Cardiac fibroblast (primary cell): ENCODE results near the gene HACD1.

Source experiments
- DNase-seq, 2 donors: peaks; one replicate each; pipeline versions ENCODE4 v3.0.0 to v3.0.0-alpha.2; 2010; ENCODE audit warnings: low read depth in 2 of 2
- H3K4me3 ChIP-seq, 2 donors: replicated peaks in 1 of 2; 1 replicate in 1 of 2; 2 replicates in 1 of 2; pipeline ENCODE4 v1.5.1; 2011; ENCODE audit warnings: low read depth in 2 of 2, low read length in 2 of 2, mild to moderate bottlenecking in 2 of 2, moderate library complexity in 1 of 2
- TF ChIP-seq, protein P1 (sequence below): IDR thresholded peaks from one replicate; pipeline ENCODE4 v1.5.1; 2011; ENCODE audit warnings: low read depth, mild to moderate bottlenecking, low read length, inconsistent platforms

HACD1 gene

DNA sequence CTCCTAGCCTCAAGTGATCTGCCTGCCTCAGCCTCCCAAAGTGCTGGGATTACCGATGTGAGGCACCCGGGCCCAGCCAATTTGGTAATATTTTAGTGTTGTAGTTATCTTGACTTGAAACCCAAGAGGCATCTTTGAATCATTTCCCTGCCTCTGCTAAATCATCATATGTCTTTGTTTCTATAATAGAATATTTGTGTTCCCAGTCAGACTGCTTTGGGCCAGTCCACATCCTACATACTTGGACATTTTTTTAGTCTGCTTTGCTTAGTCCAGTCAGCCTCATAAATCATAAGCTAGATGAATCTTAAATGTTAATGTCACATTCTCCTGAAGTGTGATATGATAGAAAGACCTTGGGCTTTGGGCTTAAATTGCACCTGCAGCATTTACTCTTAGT is 32.7 kb upstream of the HACD1 start:
- TF ChIP-seq, protein P1, sequence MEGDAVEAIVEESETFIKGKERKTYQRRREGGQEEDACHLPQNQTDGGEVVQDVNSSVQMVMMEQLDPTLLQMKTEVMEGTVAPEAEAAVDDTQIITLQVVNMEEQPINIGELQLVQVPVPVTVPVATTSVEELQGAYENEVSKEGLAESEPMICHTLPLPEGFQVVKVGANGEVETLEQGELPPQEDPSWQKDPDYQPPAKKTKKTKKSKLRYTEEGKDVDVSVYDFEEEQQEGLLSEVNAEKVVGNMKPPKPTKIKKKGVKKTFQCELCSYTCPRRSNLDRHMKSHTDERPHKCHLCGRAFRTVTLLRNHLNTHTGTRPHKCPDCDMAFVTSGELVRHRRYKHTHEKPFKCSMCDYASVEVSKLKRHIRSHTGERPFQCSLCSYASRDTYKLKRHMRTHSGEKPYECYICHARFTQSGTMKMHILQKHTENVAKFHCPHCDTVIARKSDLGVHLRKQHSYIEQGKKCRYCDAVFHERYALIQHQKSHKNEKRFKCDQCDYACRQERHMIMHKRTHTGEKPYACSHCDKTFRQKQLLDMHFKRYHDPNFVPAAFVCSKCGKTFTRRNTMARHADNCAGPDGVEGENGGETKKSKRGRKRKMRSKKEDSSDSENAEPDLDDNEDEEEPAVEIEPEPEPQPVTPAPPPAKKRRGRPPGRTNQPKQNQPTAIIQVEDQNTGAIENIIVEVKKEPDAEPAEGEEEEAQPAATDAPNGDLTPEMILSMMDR = no peak
- no peak overlapping the region for H3K4me3 ChIP-seq
- DNase-seq = peak; percentile 23 to 80

DNA sequence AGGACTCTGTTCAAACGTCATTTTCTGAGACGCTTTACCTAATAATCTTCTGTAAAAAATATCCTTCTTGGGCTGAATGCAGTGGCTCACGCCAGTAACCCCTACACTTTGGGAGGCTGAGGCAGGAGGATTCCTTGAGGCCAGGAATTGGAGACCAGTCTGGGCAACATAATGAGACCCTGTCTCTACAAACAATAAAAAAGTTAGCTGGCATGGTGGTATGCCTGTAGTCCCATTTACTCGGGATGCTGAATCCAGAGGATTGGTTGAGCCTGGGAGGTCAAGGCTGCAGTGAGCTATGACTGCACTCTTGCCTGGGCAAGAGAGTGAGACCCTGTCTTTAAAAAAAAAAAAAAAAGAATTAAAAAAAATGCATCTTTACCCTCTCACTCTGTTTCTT is 31.9 kb upstream of the HACD1 start:
- TF ChIP-seq, protein P1 = no peak
- no peak overlapping the region for H3K4me3 ChIP-seq

DNA sequence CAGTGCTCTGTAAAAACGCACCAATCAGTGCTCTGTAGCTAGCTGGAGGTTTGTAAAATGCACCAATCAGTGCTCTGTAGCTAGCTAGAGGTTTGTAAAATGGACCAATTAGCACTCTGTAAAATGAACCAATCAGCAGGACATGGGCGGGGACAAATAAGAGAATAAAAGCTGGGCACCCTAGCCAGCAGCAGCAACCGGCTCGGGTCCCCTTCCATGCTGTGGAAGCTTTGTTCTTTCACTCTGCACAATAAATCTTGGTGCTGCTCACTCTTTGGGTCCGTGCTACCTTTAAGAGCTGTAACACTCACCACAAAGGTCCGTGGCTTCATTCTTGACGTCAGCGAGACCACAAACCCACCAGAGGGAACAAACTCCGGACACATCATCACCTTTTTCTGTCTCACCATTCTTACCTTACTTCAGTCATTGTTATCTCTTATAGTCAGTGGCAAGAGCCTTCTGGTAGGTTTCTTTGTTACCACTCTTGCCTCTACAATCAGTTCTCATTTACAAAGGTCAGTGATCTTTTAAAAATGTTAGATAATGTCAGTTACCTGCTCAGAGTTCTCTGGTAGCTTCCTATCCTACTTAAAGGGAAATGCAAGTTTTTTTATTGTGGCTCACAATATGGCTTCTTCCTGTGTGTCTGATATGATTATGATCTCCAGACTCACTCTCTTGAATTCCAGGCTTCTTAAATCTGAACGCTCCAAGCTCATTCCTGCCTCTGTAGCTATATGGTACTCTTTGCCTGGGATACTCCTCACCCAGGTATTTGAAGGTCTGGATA is 31.3 kb upstream of the HACD1 start:
- H3K4me3 ChIP-seq = no peak overlapping the region
- DNase-seq = no peak
- TF ChIP-seq, protein P1 = no peak

More for the DNA sequence above, 31.9 kb upstream of the HACD1 start:
- no peak for DNase-seq

DNA sequence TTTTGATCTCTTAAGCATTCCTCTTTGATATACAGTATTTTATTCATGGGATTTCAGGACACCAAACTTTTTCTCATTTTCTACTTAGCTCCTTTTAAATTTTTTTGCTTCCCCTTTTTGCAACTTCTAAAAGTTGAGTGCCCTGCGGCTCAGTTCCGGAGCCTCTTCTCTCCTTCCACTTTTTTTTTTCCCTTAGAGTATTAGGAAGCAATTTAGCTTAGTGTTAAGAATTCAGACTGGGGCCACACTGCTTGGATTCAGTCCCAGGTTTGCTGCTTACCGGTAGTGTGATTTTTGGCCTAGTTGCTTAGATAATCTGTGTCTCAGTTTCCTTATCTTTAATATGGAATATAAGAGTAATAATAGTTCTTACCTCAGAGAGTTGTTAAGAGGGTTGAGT is 30.2 kb upstream of the HACD1 start:
- TF ChIP-seq, protein P1 = no peak
- no peak overlapping the region for H3K4me3 ChIP-seq
- peak in 1 of 2 donors; percentile 45 for DNase-seq

DNA sequence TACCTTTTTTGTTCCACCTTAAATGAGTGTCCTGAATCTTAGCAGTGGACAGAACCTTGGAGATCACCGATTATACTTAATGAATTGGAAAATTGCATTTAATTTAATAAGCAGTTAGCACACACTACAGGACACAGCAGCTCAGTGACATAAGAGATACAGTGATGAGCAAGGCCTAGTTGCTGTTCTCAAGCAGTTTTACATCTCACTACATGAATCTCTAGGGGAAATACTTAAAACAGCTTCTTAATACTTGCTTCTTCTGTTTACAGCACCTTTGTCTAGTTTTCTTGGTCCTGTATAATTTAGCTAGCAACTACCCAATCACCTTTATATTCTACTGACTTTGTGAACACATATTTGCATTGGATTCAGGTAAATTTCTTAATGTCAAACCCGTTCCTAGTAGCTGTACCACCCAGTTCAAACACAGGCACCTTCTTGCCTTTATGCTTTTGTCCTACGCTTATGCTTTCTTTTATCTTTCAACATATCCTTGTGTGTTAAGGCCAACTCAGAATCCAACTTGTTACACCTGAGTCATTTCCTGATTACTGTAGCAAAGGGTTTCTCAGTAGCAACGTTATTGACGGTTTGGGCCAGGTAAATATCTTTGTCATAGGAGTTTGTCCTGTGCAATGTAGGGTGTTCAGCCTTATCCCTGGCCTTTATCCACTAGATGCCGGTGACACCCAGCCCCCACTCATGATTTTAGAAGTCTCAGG is 28.6 kb upstream of the HACD1 start:
- TF ChIP-seq, protein P1 = no peak
- peak overlapping the region; percentile 94 to 97 for H3K4me3 ChIP-seq
- peak in 1 of 2 donors; percentile 56 for DNase-seq

DNA sequence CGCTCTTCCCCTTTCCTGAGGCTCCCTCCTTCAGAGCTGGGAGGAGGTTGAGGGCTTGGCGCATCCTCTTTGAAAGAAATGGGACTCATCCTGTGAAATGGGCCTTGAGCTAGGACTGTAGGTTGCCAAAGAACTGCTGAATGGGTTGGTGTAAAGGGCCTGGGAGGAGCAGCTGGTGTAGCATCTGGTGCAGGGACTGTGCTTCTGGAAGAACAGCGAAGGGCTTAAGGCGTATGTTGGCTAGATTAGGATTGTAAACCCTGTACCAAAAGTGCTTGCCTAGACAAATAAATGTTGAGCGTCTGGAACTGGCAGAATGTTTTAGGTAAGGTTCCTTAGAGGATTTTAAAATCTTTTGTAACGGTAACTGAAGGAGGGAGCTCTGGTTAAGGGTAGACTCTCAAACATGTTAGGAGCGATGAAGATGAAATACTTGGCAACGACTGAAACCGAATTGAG is 27.3 kb upstream of the HACD1 start:
- H3K4me3 ChIP-seq = peak overlapping the region; percentile 94 to 97
- DNase-seq = peak; percentile 46 to 56
- TF ChIP-seq, protein P1 = no peak
